ENCODE data around the gene INAFM2.

INAFM2 gene

GRCh38 chr15:40305281-40305680 lies 18.2 kb upstream of the INAFM2 start:
- DNase-seq (ENCODE audit: low read depth in 1 of 2, low spot score in 1 of 2) = no peak

GRCh38 chr15:40306371-40306770 lies 17.1 kb upstream of the INAFM2 start:
- no peak for DNase-seq (ENCODE audit: low read depth in 1 of 2, low spot score in 1 of 2)

- no peak for DNase-seq (ENCODE audit: low read depth in 1 of 2, low spot score in 1 of 2)
These were observed 16.6 kb upstream of the INAFM2 start for GRCh38 chr15:40306908-40307307.

- DNase-seq (ENCODE audit: low read depth in 1 of 2, low spot score in 1 of 2) = peak; percentile 48 to 54
These were observed 15.9 kb upstream of the INAFM2 start, which contains the start of gene PLCB2 for GRCh38 chr15:40307421-40308211. TSS of gene PLCB2 (minus strand) at chr15:40307935. CDS start at chr15:40307672, 263 bp downstream.

GRCh38 chr15:40309344-40309862 lies 14.1 kb upstream of the INAFM2 start:
- no peak for DNase-seq (ENCODE audit: low read depth in 1 of 2, low spot score in 1 of 2)

GRCh38 chr15:40310001-40310959 lies 13.2 kb upstream of the INAFM2 start:
- DNase-seq (ENCODE audit: low read depth in 1 of 2, low spot score in 1 of 2) = no peak

GRCh38 chr15:40310993-40311392 lies 12.5 kb upstream of the INAFM2 start:
- no peak for DNase-seq (ENCODE audit: low read depth in 1 of 2, low spot score in 1 of 2)

- no peak for DNase-seq (ENCODE audit: low read depth in 1 of 2, low spot score in 1 of 2)
These were observed 10.9 kb upstream of the INAFM2 start for GRCh38 chr15:40312370-40313158.

- DNase-seq (ENCODE audit: low read depth in 1 of 2, low spot score in 1 of 2) = no peak
These were observed 9.7 kb upstream of the INAFM2 start for GRCh38 chr15:40313531-40314398.

GRCh38 chr15:40314723-40315276 lies 8.7 kb upstream of the INAFM2 start:
- no peak for DNase-seq (ENCODE audit: low read depth in 1 of 2, low spot score in 1 of 2)

- no peak for DNase-seq (ENCODE audit: low read depth in 1 of 2, low spot score in 1 of 2)
These were observed 6.6 kb upstream of the INAFM2 start for GRCh38 chr15:40316931-40317330.

GRCh38 chr15:40317580-40317979 lies 5.9 kb upstream of the INAFM2 start:
- no peak for DNase-seq (ENCODE audit: low read depth in 1 of 2, low spot score in 1 of 2)

- DNase-seq (ENCODE audit: low read depth in 1 of 2, low spot score in 1 of 2) = no peak
These were observed 3.1 kb upstream of the INAFM2 start for GRCh38 chr15:40320409-40320808.

GRCh38 chr15:40320931-40321371 lies 2.5 kb upstream of the INAFM2 start:
- DNase-seq (ENCODE audit: low read depth in 1 of 2, low spot score in 1 of 2) = no peak

GRCh38 chr15:40322531-40323238 lies 807 bp upstream of the INAFM2 start:
- DNase-seq (ENCODE audit: low read depth in 1 of 2, low spot score in 1 of 2) = no peak

GRCh38 chr15:40323953-40324937 lies 753 bp downstream of the INAFM2 start:
- DNase-seq (ENCODE audit: low read depth in 1 of 2, low spot score in 1 of 2) = no peak

GRCh38 chr15:40325188-40325587 lies 1.7 kb downstream of the INAFM2 start:
- no peak for DNase-seq (ENCODE audit: low read depth in 1 of 2, low spot score in 1 of 2)

GRCh38 chr15:40325700-40326099 lies 2.2 kb downstream of the INAFM2 start:
- DNase-seq (ENCODE audit: low read depth in 1 of 2, low spot score in 1 of 2) = no peak

Measured in stimulated activated CD4-positive, alpha-beta T cell treated with anti-CD3 and anti-CD28 coated beads, Interleukin-15, amount 100 ng/mL, for 1 hour (primary cell).